ENCODE data around the gene ZBTB32.

Gene ZBTB32

GRCh38 chr19:35716801-35717664, 12.7 kb downstream of the ZBTB32 start (continued):
- TF ChIP-seq ZNF335 (tag by site-specific recombination; conservative IDR thresholded peaks at IDR 0.05) (peak; percentile 98), ZNF785 (tag by site-specific recombination; IDR thresholded peaks at IDR 0.05) (peak; percentile 91; the same call in 1 of the 2 replicates), ZNF16 (tag by site-specific recombination; IDR thresholded peaks at IDR 0.05; ENCODE audit: low read depth) (no peak), ZNF18 (tag by site-specific recombination; IDR thresholded peaks at IDR 0.05) (peak; percentile 42; the same call in 1 of the 2 replicates), ZSCAN5A (tag by site-specific recombination; IDR thresholded peaks at IDR 0.05) (peak; percentile 68), ZNF133 (tag by site-specific recombination; IDR thresholded peaks at IDR 0.05) (0 out of 2 replicates have a peak, but pooled peaks have one; percentile 55), ZEB2 (tag by site-specific recombination; IDR thresholded peaks at IDR 0.05) (peak; percentile 98), ZNF561 (tag by site-specific recombination; IDR thresholded peaks at IDR 0.05; ENCODE audit: borderline replicate concordance) (peak; percentile 90; the same call in 1 of the 2 replicates), BCL11B (tag by site-specific recombination; IDR thresholded peaks at IDR 0.05; ENCODE audit: low read depth) (peak; percentile 79), ZNF548 (tag by site-specific recombination; IDR thresholded peaks at IDR 0.05) (no peak), ELK4 (IDR thresholded peaks at IDR 0.05; ENCODE audit: borderline replicate concordance, low read depth, low read length) (no peak; the same call in 1 of the 2 replicates), ZNF292 (tag by site-specific recombination; IDR thresholded peaks at IDR 0.05; ENCODE audit: borderline replicate concordance, low read depth) (no peak), ZNF2 (tag by site-specific recombination; IDR thresholded peaks at IDR 0.05) (peak; percentile 98), KLF9 (tag by site-specific recombination; IDR thresholded peaks at IDR 0.05; ENCODE audit: low read depth) (peak; percentile 99), ZNF777 (tag by site-specific recombination; IDR thresholded peaks at IDR 0.05; ENCODE audit: borderline replicate concordance) (peak; percentile 90), ZNF398 (tag by site-specific recombination; IDR thresholded peaks at IDR 0.05) (peak; percentile 67), TCF7L2 (IDR thresholded peaks at IDR 0.05; ENCODE audit: borderline replicate concordance, low read depth, low read length) (no peak), KLF8 (tag by site-specific recombination; IDR thresholded peaks at IDR 0.05) (peak; percentile 96), ZNF24 (tag by site-specific recombination; IDR thresholded peaks at IDR 0.05) (peak; percentile 86), ZNF692 (tag by site-specific recombination; IDR thresholded peaks at IDR 0.05) (peak; percentile 87), GLI2 (tag by site-specific recombination; IDR thresholded peaks at IDR 0.05; ENCODE audit: borderline replicate concordance, low read depth) (no peak; the same call in 1 of the 2 replicates), PBX3 (CRISPR knock-in tag; IDR thresholded peaks at IDR 0.05) (peak; percentile 7; the same call in 1 of the 2 replicates), ZNF701 (tag by site-specific recombination; IDR thresholded peaks at IDR 0.05) (no peak), ZNF362 (tag by site-specific recombination; IDR thresholded peaks at IDR 0.05) (no peak), GLIS1 (tag by site-specific recombination; IDR thresholded peaks at IDR 0.05) (no peak; the same call in none of the 2 replicates), ZSCAN23 (tag by site-specific recombination; IDR thresholded peaks at IDR 0.05) (no peak; the same call in 1 of the 2 replicates), SP3 (tag by site-specific recombination; IDR thresholded peaks at IDR 0.05) (peak; percentile 99), ZNF629 (tag by site-specific recombination; IDR thresholded peaks at IDR 0.05) (peak; percentile 80), ZNF624 (tag by site-specific recombination; IDR thresholded peaks at IDR 0.05) (no peak)

All from HEK293 (cell line).